WTC11 (cell line): Measurements from ENCODE around the gene SAFB. TPM values are rescaled to one million over a fixed set of nuclear protein-coding genes. Genes with fewer than 3 reads are reported as not detected.
A peak's percentile ranks its signal among the peaks of the same experiment; 100 is the strongest.

Source experiments
- ATAC-seq: fragments of 200-7000 bp; cut with Tn5 transposase; 2 replicates; pipeline ENCODE4 v1.10.0; 2021; ENCODE audit warnings: mild to moderate bottlenecking, moderate library complexity
- CTCF ChIA-PET: fragments of 300-600 bp; sonication (Branson Sonifier 250); formaldehyde crosslinking; loops from one replicate; lab custom pipeline; 2021; ENCODE audit warnings: antibody characterized with exemption; lab: Charles Lee
- POLR2A ChIA-PET: fragments of 350-600 bp; sonication (Branson Sonifier 250); formaldehyde crosslinking; loops from one replicate; lab custom pipeline; 2021; ENCODE audit warnings: antibody characterized with exemption; lab: Charles Lee
- DNase-seq: peaks from one replicate; pipeline ENCODE4 v3.0.0; 2021; ENCODE audit warnings: low spot score
- H3K27ac Mint-ChIP-seq: 2 replicates; pipeline ENCODE4 v1.8.0; 2021; ENCODE audit warnings: mixed read lengths
- H3K27me3 Mint-ChIP-seq: 2 replicates; pipeline ENCODE4 v1.8.0; 2021; ENCODE audit warnings: low read depth, mild to moderate bottlenecking, moderate library complexity, mixed read lengths
- H3K36me3 Mint-ChIP-seq: 2 replicates; pipeline ENCODE4 v1.8.0; 2021; ENCODE audit warnings: mixed read lengths
- H3K4me1 Mint-ChIP-seq: 2 replicates; pipeline ENCODE4 v1.8.0; 2022; ENCODE audit warnings: mixed read lengths
- H3K4me3 Mint-ChIP-seq: 2 replicates; pipeline ENCODE4 v1.8.0; 2021; ENCODE audit warnings: mild to moderate bottlenecking, moderate library complexity, mixed read lengths
- H3K9me3 Mint-ChIP-seq: 2 replicates; pipeline ENCODE4 v1.8.0; 2021; ENCODE audit warnings: mixed read lengths
- ATF2 ChIP-seq: sonication (generic); formaldehyde crosslinking; IDR thresholded peaks from 2 replicates; pipeline ENCODE4 v1.8.1; 2022; ENCODE audit warnings: low read depth, missing genetic modification reagents, borderline replicate concordance
- E2F1 ChIP-seq: sonication (generic); formaldehyde crosslinking; IDR thresholded peaks from 2 replicates; pipeline ENCODE4 v1.8.0; 2022; ENCODE audit warnings: mild to moderate bottlenecking, missing genetic modification reagents
- FOXP1 ChIP-seq: sonication (generic); formaldehyde crosslinking; IDR thresholded peaks from 2 replicates; pipeline ENCODE4 v1.8.0; 2022; ENCODE audit warnings: missing genetic modification reagents, mild to moderate bottlenecking, moderate library complexity, borderline replicate concordance
- HMGA2 ChIP-seq: fragments of 250-450 bp; sonication (Bioruptor Pico); IDR thresholded peaks from 2 replicates; pipeline ENCODE4 v1.4.0; 2021; ENCODE audit warnings: mild to moderate bottlenecking, moderate library complexity
- HMGXB4 ChIP-seq: sonication (generic); formaldehyde crosslinking; IDR thresholded peaks from 2 replicates; pipeline ENCODE4 v1.8.1; 2023; ENCODE audit warnings: mild to moderate bottlenecking, moderate library complexity, missing genetic modification reagents
- IRF2 ChIP-seq: sonication (generic); formaldehyde crosslinking; IDR thresholded peaks from 2 replicates; pipeline ENCODE4 v1.8.0; 2022; ENCODE audit warnings: low read depth, missing genetic modification reagents, borderline replicate concordance
- MXD4 ChIP-seq: fragments of 250-450 bp; sonication (Bioruptor Pico); IDR thresholded peaks from 2 replicates; pipeline ENCODE4 v1.8.0; 2021; ENCODE audit warnings: mild to moderate bottlenecking, moderate library complexity, borderline replicate concordance
- OVOL2 ChIP-seq: fragments of 250-450 bp; sonication (Bioruptor Pico); IDR thresholded peaks from 2 replicates; pipeline ENCODE4 v1.9.0; 2021; ENCODE audit warnings: mild to moderate bottlenecking, borderline replicate concordance
- PREB ChIP-seq: sonication (generic); formaldehyde crosslinking; IDR thresholded peaks from 2 replicates; pipeline ENCODE4 v1.8.1; 2022; ENCODE audit warnings: mild to moderate bottlenecking, missing genetic modification reagents, moderate library complexity, borderline replicate concordance
- USF2 ChIP-seq: sonication (generic); formaldehyde crosslinking; IDR thresholded peaks from 2 replicates; pipeline ENCODE4 v1.8.1; 2023; ENCODE audit warnings: mild to moderate bottlenecking, missing genetic modification reagents, moderate library complexity
- ZBTB21 ChIP-seq: sonication (generic); formaldehyde crosslinking; IDR thresholded peaks from 2 replicates; pipeline ENCODE4 v1.8.1; 2023; ENCODE audit warnings: mild to moderate bottlenecking, missing genetic modification reagents, borderline replicate concordance
- ZBTB43 ChIP-seq: sonication (generic); formaldehyde crosslinking; IDR thresholded peaks from 2 replicates; pipeline ENCODE4 v1.8.1; 2023; ENCODE audit warnings: mild to moderate bottlenecking, missing genetic modification reagents
- ZMAT4 ChIP-seq: fragments of 250-450 bp; sonication (Bioruptor Pico); IDR thresholded peaks from 2 replicates; pipeline ENCODE4 v1.9.0; 2021; ENCODE audit warnings: mild to moderate bottlenecking
- ZNF121 ChIP-seq: sonication (generic); formaldehyde crosslinking; IDR thresholded peaks from 2 replicates; pipeline ENCODE4 v1.8.0; 2023; ENCODE audit warnings: missing genetic modification reagents
- total RNA-seq: library from RNA; stranded (reverse); gene quantifications from 3 replicates; pipeline ENCODE4 v1.2.3, GENCODE V29; 2021

Gene SAFB
- total RNA-seq, 1 experiment from 2014 or later: 141 TPM

GRCh38 chr19:5680437-5681368, 57.8 kb downstream of the SAFB start, which contains the start of the genes HSD11B1L and MICOS13 (continued):
- TF ChIP-seq USF2: peak; percentile 99
- TF ChIP-seq ATF2 (CRISPR knock-in tag): no peak
- no peak for TF ChIP-seq MXD4 (CRISPR knock-in tag)
- no peak for TF ChIP-seq IRF2 (CRISPR knock-in tag)

- DNase-seq (no peak), ATAC-seq (no peak)
- POLR2A ChIA-PET: no interaction called here
- Mint-ChIP-seq H3K4me1 (peaks cover 17% of the 10 kb centered on the region), H3K27me3 (peaks cover 18% of the 10 kb centered on the region), H3K36me3 (no peaks in the 10 kb centered on the region), H3K4me3 (peak overlapping the region; percentile 99), H3K27ac (no peak overlapping the region), H3K9me3 (no peaks in the 10 kb centered on the region)
- CTCF ChIA-PET: interaction anchor here (1.6 kb wide), 1 partner anchor 8 kb away, joined by 6 read pairs; no protein-coding TSS in a partner anchor
- no peak for TF ChIP-seq HMGXB4 (CRISPR knock-in tag)
- 0 out of 2 replicates have a peak, but pooled peaks have one; percentile 2 for TF ChIP-seq FOXP1 (CRISPR knock-in tag)
Measured at GRCh38 chr19:5681391-5682106, 58.7 kb downstream of the SAFB start.

- no peaks in the 10 kb centered on the region for H3K9me3 Mint-ChIP-seq
- ATAC-seq: no peak
- ChIA-PET CTCF (interaction anchor here (1.6 kb wide), 1 partner anchor 7 kb away, joined by 6 read pairs; no protein-coding TSS in a partner anchor), POLR2A (no interaction called here)
- TF ChIP-seq ZBTB21 (CRISPR knock-in tag) (no peak), ZNF121 (CRISPR knock-in tag) (no peak), E2F1 (CRISPR knock-in tag) (no peak), HMGA2 (CRISPR knock-in tag) (no peak), OVOL2 (CRISPR knock-in tag) (no peak), PREB (CRISPR knock-in tag) (no peak), ZMAT4 (CRISPR knock-in tag) (no peak), ZBTB43 (no peak)
- H3K4me1 Mint-ChIP-seq: peaks cover 17% of the 10 kb centered on the region
- peak overlapping the region; percentile 99 for H3K4me3 Mint-ChIP-seq
- no peak for DNase-seq
- H3K27ac Mint-ChIP-seq: no peak overlapping the region
- no peaks in the 10 kb centered on the region for H3K36me3 Mint-ChIP-seq
- H3K27me3 Mint-ChIP-seq: peaks cover 18% of the 10 kb centered on the region
Measured at GRCh38 chr19:5682107-5682482, 59.2 kb downstream of the SAFB start.
